ENCODE measurements around the gene PKIG. TPM values are rescaled to one million over a fixed set of nuclear protein-coding genes. Genes with fewer than 3 reads are reported as not detected.

The PKIG gene
- total RNA-seq, 4 donors from 2014 or later: 17.2 to 40.8 (median 32.0) TPM

DNA sequence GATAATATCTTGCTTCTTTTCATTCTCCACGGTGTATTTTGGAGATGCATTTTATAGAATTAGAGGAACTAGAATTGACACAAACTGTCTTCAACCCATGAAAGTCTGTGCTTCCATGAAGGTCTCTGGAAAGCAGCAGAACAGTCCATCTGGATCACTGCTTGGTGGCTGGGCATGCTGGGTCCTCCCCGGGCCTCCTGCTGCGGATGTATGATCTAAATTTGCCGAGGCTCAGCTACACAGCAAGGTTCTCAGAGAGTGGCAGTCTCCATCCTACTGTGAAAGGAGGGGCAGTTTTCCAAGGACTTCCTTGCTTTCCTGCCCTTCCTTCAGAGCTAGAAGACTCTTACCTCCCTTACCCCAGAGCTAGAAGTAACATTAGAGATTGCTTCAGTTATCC lies 15.1 kb downstream of the PKIG start:
- Histone ChIP-seq H3K27me3 (no peaks in the 10 kb centered on the region), H3K4me1 (peaks cover 55% of the 10 kb centered on the region), H3K4me3 (no peak overlapping the region), H3K9me3 (no peaks in the 10 kb centered on the region), H3K27ac (peak overlapping the region; percentile 7), H3K36me3 (no peaks in the 10 kb centered on the region)
- 76% methylated on average over 4 of the region's 4 CpGs for WGBS
- no peak for DNase-seq (ENCODE audit: low spot score in 2 of 2)
- TF ChIP-seq, protein P1, sequence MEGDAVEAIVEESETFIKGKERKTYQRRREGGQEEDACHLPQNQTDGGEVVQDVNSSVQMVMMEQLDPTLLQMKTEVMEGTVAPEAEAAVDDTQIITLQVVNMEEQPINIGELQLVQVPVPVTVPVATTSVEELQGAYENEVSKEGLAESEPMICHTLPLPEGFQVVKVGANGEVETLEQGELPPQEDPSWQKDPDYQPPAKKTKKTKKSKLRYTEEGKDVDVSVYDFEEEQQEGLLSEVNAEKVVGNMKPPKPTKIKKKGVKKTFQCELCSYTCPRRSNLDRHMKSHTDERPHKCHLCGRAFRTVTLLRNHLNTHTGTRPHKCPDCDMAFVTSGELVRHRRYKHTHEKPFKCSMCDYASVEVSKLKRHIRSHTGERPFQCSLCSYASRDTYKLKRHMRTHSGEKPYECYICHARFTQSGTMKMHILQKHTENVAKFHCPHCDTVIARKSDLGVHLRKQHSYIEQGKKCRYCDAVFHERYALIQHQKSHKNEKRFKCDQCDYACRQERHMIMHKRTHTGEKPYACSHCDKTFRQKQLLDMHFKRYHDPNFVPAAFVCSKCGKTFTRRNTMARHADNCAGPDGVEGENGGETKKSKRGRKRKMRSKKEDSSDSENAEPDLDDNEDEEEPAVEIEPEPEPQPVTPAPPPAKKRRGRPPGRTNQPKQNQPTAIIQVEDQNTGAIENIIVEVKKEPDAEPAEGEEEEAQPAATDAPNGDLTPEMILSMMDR (IDR thresholded peaks at IDR 0.05): no peak
- TF ChIP-seq POLR2A (IDR thresholded peaks at IDR 0.05) (no peak), POLR2AphosphoS5 (IDR thresholded peaks at IDR 0.05) (no peak), EP300 (IDR thresholded peaks at IDR 0.05) (no peak)

DNA sequence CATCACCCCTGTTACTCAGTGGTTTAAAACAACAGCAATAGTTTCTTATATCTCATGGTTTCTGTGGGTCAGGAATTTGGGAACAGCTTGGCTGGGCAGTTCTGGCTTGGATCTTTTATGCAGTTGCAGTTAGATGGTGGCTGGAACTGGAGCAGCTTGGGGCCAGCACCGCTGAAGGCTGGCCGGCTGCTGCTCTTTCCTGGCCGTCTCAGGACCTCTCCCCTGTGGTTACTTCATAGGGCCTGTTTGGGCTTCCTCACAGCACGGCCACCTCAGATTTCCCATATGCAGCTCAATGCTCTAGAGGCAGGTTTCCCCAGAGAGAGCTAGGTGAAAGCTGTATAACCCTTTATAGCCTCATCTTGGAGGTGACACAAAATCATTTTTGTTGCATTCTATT lies 15.6 kb downstream of the PKIG start:
- H3K36me3 ChIP-seq: no peaks in the 10 kb centered on the region
- no peaks in the 10 kb centered on the region for H3K27me3 ChIP-seq
- no peak overlapping the region for H3K4me3 ChIP-seq
- TF ChIP-seq POLR2AphosphoS5 (IDR thresholded peaks at IDR 0.05): no peak
- TF ChIP-seq, protein P1 (IDR thresholded peaks at IDR 0.05): no peak
- no peak for TF ChIP-seq EP300 (IDR thresholded peaks at IDR 0.05)
- TF ChIP-seq POLR2A (IDR thresholded peaks at IDR 0.05): no peak
- peak overlapping the region; percentile 7 for H3K27ac ChIP-seq
- no peaks in the 10 kb centered on the region for H3K9me3 ChIP-seq
- DNase-seq (ENCODE audit: low spot score in 2 of 2): no peak
- WGBS: 80% methylated on average over 1 of the region's 4 CpGs
- peaks cover 56% of the 10 kb centered on the region for H3K4me1 ChIP-seq

DNA sequence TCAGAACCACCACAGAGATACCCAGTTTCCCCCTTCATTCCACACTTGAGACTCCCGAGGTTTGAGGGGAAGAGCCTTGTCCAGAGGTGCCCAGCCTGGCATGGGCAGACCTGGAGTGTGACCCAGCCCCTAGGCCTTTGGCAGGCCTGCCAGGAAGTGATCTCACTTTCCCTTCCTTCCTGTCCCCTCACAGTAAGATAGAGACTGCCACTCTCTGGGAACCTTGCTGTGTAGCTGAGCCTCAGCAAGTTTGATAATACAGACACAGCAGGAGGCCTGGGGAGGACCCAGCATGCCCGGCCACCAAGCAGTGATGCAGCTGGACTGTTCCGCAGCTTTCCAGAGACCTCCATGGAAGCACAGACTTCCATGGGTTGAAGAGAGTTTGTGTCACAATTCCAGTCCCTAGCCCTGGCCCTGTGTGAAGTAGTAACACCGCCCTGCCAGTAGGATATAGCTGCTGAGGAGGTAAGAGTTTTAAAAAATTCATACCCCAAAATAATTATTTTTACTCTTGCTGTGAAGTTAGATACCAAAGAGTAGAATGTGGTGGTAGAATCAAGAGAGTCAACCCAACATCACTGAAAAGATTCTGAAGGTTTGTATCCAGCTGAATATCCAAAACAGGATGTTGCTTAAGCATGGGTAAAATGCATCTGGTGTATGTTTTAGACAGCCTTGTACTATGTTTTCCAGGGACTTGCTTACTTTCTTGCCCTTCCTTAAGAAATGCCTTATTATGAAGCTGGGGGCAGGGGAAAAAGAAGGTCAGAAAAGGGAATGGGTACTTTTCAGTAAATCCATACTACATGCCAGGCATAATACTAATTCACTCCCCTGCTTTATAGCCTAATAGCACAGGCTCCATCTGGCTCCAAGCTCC lies 16.3 kb downstream of the PKIG start:
- 59% methylated on average over 4 of the region's 4 CpGs for WGBS
- Histone ChIP-seq H3K4me3 (no peak overlapping the region), H3K27me3 (no peaks in the 10 kb centered on the region), H3K36me3 (no peaks in the 10 kb centered on the region), H3K27ac (peak overlapping the region; percentile 7), H3K4me1 (peaks cover 55% of the 10 kb centered on the region), H3K9me3 (no peaks in the 10 kb centered on the region)
- no peak for DNase-seq (ENCODE audit: low spot score in 2 of 2)
- TF ChIP-seq POLR2AphosphoS5 (IDR thresholded peaks at IDR 0.05): no peak
- no peak for TF ChIP-seq POLR2A (IDR thresholded peaks at IDR 0.05)
- TF ChIP-seq EP300 (IDR thresholded peaks at IDR 0.05): no peak
- TF ChIP-seq, protein P1 (IDR thresholded peaks at IDR 0.05): no peak

DNA sequence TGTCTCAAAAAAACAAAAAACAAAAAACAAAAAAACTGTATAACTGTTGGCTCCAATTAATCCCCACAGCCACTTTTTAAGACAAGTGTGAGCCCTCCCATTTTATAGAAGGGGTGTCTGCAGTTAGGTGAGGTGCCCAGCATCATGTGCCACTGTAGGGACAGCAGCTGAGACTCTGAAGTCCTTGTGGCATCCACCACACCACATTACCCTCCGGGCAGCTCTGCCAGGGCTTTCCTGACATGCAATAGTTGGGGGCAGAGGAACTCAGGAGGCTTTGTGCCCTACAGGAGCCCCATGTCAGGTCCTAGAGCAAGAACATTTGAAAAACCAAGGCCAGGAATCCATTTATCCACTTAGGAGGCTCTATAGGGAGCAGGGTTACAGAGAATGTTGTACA lies 17.3 kb downstream of the PKIG start:
- TF ChIP-seq POLR2A (IDR thresholded peaks at IDR 0.05) (no peak), EP300 (IDR thresholded peaks at IDR 0.05) (no peak), POLR2AphosphoS5 (IDR thresholded peaks at IDR 0.05) (no peak)
- TF ChIP-seq, protein P1 (IDR thresholded peaks at IDR 0.05): no peak
- no peaks in the 10 kb centered on the region for H3K9me3 ChIP-seq
- no peak overlapping the region for H3K4me3 ChIP-seq
- H3K4me1 ChIP-seq: peaks cover 45% of the 10 kb centered on the region
- H3K27me3 ChIP-seq: no peaks in the 10 kb centered on the region
- peak in 1 of 2 donors; percentile 37 for DNase-seq (ENCODE audit: low spot score in 2 of 2)
- H3K27ac ChIP-seq: peak overlapping the region; percentile 87
- no peaks in the 10 kb centered on the region for H3K36me3 ChIP-seq
- 88% methylated on average over 1 of the region's 1 CpG for WGBS

DNA sequence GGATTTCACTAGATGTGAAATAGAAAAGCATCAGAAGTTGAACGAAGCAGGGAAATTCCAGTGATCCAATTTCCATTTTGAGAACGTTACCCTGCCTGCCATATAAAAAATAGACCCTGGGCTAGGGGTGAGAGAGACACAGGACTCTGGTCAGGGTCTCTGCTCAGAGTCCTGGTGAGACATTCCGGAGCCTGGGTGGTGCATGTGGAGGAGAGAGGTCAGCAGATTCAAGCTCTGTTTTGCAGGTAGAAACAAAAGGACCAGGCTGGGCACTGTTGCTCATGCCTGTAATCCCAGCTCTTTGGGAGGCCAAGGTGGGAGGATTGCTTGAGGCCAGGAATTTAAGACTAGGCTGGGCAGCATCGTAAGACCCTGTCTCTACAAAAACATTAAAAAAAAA lies 17.9 kb downstream of the PKIG start:
- Histone ChIP-seq H3K9me3 (no peaks in the 10 kb centered on the region), H3K36me3 (no peaks in the 10 kb centered on the region), H3K27ac (peak overlapping the region; percentile 87), H3K4me3 (no peak overlapping the region), H3K4me1 (peaks cover 43% of the 10 kb centered on the region), H3K27me3 (no peaks in the 10 kb centered on the region)
- TF ChIP-seq, protein P1 (IDR thresholded peaks at IDR 0.05): no peak
- TF ChIP-seq POLR2AphosphoS5 (IDR thresholded peaks at IDR 0.05): no peak
- no peak for TF ChIP-seq EP300 (IDR thresholded peaks at IDR 0.05)
- no peak for TF ChIP-seq POLR2A (IDR thresholded peaks at IDR 0.05)
- peak in 1 of 2 donors; percentile 61 for DNase-seq (ENCODE audit: low spot score in 2 of 2)
- 83% methylated on average over 4 of the region's 4 CpGs for WGBS

Measured in suprapubic skin (tissue), 4 donors.